K562 (cell line): ENCODE results near the gene CUTA. TPM values are rescaled to one million over a fixed set of nuclear protein-coding genes. Genes with fewer than 3 reads are reported as not detected.

Experiments used
- CBX3 ChIP-seq, 2 experiments: IDR thresholded peaks; 1 replicate in 1 of 2; 2 replicates in 1 of 2; pipeline ENCODE4 v1.6.1; 2012; ENCODE audit warnings: inconsistent platforms in 2 of 2, low read length in 2 of 2, borderline replicate concordance in 1 of 2, control low read depth in 1 of 2
- GABPB1 ChIP-seq: sonication (generic); formaldehyde crosslinking; IDR thresholded peaks from 2 replicates; pipeline ENCODE4 v1.8.0; 2022; ENCODE audit warnings: mild to moderate bottlenecking, missing genetic modification reagents
- RCOR1 ChIP-seq, 2 experiments: IDR thresholded peaks; 2 replicates each; pipeline ENCODE4 v1.6.1; 2012; ENCODE audit warnings: low read depth in 2 of 2, low read length in 2 of 2, borderline replicate concordance in 1 of 2, improper control_type of control experiment in 1 of 2
- ZKSCAN8 ChIP-seq: fragments of 200-800 bp; sonication (Bioruptor generic); IDR thresholded peaks from 2 replicates; pipeline ENCODE4 v1.6.1; 2016; ENCODE audit warnings: missing genetic modification characterization, missing compliant biosample characterization
- ZNF232 ChIP-seq: sonication (generic); formaldehyde crosslinking; IDR thresholded peaks from 2 replicates; pipeline ENCODE4 v1.8.0; 2022; ENCODE audit warnings: mild to moderate bottlenecking, missing genetic modification reagents
- polyA plus RNA-seq, 8 experiments: library from polyadenylated mRNA; depleted of rRNA in 4 of 8; stranded (reverse) in 5 of 8; unstranded in 3 of 8; fragments of >200 nt; fragmentation: Nextera tagmentation in 2 of 8; fragmentation: Illumina TruSeq in 1 of 8; extraction: Ambion mirVana in 2 of 8; extraction: Trizol in 1 of 8; gene quantifications; 2 replicates each; pipeline versions ENCODE4 v1.2.1 to v1.2.3, GENCODE V29; 2011 to 2014; ENCODE audit warnings: inconsistent platforms in 1 of 8, missing spikeins in 1 of 8
- total RNA-seq, 7 experiments: library from RNA; depleted of rRNA in 6 of 7; stranded (reverse); fragments of >200 nt in 6 of 7; fragmentation: Illumina TruSeq in 2 of 7; extraction: Trizol in 2 of 7; gene quantifications; 2 replicates each; pipeline versions ENCODE4 v1.2.1 to v1.2.3, GENCODE V29; 2011 to 2021; ENCODE audit warnings: low replicate concordance in 1 of 7
- TF ChIP-seq, protein P1 (sequence below): fragments of 450-650 bp; IDR thresholded peaks from 2 replicates; pipeline ENCODE4 v1.6.1; 2016; ENCODE audit warnings: low read depth
- TF ChIP-seq, protein P2 (sequence below), 2 experiments: fragments of 450-650 bp; conservative IDR thresholded peaks; 2 replicates each; pipeline ENCODE4 v1.6.1; 2017; ENCODE audit warnings: mild to moderate bottlenecking in 2 of 2, moderate library complexity in 2 of 2
- TF ChIP-seq, protein P3 (sequence below): sonication (generic); formaldehyde crosslinking; IDR thresholded peaks from 2 replicates; pipeline ENCODE4 v1.9.0; 2022; ENCODE audit warnings: mild to moderate bottlenecking, missing genetic modification reagents
- TF ChIP-seq, protein P4 (sequence below): sonication (generic); formaldehyde crosslinking; IDR thresholded peaks from 2 replicates; pipeline ENCODE4 v1.8.0; 2022; ENCODE audit warnings: mild to moderate bottlenecking, missing genetic modification reagents
- TF ChIP-seq, protein P5 (sequence below): IDR thresholded peaks from 2 replicates; pipeline ENCODE4 v1.6.1; 2011; ENCODE audit warnings: borderline replicate concordance, low read depth, mild to moderate bottlenecking, moderate library complexity, low read length; ENCODE audit not compliant: insufficient read depth, poor library complexity, severe bottlenecking

CUTA gene
- total and polyA plus RNA-seq, 9 of the 15 experiments (the other 6 are each of a cell fraction or from before 2014, with no cell fraction given) = 166 to 682 (median 310) TPM

DNA sequence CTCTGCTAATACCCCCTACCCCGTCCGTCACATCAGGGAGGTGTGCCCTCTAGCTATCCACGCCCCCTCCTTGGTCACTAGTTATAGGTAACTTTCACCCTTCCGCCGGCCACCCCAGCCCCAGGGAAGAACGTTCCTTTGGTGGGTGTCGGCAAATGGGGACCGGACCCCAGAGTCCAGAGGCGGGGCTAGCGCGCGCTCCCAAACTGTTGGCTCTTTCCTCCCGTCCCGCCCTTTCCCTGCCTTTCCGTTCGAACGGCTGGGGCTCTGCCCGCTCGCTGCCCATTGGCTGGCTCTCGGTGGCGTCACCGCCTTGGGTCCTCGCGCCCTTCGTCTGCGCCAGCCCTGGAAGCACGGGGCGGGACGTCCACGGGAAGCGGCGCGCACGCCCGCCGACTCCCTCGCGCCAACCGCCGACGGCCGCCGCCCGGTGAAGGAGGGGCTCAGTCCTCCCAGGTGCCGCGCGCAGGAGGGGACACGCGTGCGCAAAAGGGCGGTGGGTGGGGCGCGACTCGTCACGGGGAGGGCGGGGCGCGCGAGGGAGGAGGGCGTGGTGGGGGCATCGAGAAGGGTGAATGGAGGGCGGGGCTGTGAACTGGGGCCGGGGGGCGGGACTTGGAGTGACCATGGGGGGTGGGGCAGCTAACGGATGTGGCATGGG lies 7.7 kb downstream of the CUTA start (continued):
- TF ChIP-seq, protein P1, sequence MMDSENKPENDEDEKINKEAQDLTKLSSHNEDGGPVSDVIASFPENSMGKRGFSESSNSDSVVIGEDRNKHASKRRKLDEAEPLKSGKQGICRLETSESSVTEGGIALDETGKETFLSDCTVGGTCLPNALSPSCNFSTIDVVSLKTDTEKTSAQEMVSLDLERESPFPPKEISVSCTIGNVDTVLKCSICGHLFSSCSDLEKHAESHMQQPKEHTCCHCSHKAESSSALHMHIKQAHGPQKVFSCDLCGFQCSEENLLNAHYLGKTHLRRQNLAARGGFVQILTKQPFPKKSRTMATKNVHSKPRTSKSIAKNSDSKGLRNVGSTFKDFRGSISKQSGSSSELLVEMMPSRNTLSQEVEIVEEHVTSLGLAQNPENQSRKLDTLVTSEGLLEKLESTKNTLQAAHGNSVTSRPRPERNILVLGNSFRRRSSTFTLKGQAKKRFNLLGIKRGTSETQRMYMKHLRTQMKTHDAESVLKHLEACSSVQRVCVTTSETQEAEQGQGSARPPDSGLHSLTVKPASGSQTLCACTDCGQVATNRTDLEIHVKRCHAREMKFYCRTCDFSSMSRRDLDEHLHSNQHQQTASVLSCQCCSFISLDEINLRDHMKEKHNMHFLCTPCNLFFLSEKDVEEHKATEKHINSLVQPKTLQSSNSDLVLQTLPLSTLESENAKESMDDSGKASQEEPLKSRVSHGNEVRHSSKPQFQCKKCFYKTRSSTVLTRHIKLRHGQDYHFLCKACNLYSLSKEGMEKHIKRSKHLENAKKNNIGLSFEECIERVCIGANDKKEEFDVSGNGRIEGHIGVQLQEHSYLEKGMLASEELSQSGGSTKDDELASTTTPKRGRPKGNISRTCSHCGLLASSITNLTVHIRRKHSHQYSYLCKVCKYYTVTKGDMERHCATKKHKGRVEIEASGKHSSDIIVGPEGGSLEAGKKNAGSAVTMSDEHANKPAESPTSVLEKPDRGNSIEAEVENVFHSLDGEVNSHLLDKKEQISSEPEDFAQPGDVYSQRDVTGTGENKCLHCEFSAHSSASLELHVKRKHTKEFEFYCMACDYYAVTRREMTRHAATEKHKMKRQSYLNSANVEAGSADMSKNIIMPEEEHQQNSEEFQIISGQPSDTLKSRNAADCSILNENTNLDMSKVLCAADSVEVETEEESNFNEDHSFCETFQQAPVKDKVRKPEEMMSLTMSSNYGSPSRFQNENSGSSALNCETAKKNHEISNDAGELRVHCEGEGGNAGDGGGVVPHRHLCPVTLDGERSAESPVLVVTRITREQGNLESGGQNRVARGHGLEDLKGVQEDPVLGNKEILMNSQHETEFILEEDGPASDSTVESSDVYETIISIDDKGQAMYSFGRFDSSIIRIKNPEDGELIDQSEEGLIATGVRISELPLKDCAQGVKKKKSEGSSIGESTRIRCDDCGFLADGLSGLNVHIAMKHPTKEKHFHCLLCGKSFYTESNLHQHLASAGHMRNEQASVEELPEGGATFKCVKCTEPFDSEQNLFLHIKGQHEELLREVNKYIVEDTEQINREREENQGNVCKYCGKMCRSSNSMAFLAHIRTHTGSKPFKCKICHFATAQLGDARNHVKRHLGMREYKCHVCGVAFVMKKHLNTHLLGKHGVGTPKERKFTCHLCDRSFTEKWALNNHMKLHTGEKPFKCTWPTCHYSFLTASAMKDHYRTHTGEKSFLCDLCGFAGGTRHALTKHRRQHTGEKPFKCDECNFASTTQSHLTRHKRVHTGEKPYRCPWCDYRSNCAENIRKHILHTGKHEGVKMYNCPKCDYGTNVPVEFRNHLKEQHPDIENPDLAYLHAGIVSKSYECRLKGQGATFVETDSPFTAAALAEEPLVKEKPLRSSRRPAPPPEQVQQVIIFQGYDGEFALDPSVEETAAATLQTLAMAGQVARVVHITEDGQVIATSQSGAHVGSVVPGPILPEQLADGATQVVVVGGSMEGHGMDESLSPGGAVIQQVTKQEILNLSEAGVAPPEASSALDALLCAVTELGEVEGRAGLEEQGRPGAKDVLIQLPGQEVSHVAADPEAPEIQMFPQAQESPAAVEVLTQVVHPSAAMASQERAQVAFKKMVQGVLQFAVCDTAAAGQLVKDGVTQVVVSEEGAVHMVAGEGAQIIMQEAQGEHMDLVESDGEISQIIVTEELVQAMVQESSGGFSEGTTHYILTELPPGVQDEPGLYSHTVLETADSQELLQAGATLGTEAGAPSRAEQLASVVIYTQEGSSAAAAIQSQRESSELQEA = no peak
- TF ChIP-seq, protein P2, sequence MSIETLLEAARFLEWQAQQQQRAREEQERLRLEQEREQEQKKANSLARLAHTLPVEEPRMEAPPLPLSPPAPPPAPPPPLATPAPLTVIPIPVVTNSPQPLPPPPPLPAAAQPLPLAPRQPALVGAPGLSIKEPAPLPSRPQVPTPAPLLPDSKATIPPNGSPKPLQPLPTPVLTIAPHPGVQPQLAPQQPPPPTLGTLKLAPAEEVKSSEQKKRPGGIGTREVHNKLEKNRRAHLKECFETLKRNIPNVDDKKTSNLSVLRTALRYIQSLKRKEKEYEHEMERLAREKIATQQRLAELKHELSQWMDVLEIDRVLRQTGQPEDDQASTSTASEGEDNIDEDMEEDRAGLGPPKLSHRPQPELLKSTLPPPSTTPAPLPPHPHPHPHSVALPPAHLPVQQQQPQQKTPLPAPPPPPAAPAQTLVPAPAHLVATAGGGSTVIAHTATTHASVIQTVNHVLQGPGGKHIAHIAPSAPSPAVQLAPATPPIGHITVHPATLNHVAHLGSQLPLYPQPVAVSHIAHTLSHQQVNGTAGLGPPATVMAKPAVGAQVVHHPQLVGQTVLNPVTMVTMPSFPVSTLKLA (conservative IDR thresholded peaks at IDR 0.05) = peak; percentile 81 to 92
- TF ChIP-seq ZNF232 (CRISPR knock-in tag) (no peak), ZKSCAN8 (CRISPR knock-in tag) (no peak), RCOR1 (IDR thresholded peaks at IDR 0.05; ENCODE audit: borderline replicate concordance in 1 of 2, low read depth in 2 of 2, low read length in 2 of 2) (peak in 1 of 2 experiments; percentile 9; a peak in 1 of 4 replicates), GABPB1 (CRISPR knock-in tag) (peak; percentile 87), CBX3 (IDR thresholded peaks at IDR 0.05; ENCODE audit: borderline replicate concordance in 1 of 2, low read length in 2 of 2) (peak in 1 of 2 experiments; percentile 73; a peak in 1 of 3 replicates)
- TF ChIP-seq, protein P3, sequence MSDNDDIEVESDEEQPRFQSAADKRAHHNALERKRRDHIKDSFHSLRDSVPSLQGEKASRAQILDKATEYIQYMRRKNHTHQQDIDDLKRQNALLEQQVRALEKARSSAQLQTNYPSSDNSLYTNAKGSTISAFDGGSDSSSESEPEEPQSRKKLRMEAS (CRISPR knock-in tag) = peak; percentile 95
- TF ChIP-seq, protein P4, sequence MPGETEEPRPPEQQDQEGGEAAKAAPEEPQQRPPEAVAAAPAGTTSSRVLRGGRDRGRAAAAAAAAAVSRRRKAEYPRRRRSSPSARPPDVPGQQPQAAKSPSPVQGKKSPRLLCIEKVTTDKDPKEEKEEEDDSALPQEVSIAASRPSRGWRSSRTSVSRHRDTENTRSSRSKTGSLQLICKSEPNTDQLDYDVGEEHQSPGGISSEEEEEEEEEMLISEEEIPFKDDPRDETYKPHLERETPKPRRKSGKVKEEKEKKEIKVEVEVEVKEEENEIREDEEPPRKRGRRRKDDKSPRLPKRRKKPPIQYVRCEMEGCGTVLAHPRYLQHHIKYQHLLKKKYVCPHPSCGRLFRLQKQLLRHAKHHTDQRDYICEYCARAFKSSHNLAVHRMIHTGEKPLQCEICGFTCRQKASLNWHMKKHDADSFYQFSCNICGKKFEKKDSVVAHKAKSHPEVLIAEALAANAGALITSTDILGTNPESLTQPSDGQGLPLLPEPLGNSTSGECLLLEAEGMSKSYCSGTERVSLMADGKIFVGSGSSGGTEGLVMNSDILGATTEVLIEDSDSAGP (CRISPR knock-in tag) = no peak
- TF ChIP-seq, protein P5, sequence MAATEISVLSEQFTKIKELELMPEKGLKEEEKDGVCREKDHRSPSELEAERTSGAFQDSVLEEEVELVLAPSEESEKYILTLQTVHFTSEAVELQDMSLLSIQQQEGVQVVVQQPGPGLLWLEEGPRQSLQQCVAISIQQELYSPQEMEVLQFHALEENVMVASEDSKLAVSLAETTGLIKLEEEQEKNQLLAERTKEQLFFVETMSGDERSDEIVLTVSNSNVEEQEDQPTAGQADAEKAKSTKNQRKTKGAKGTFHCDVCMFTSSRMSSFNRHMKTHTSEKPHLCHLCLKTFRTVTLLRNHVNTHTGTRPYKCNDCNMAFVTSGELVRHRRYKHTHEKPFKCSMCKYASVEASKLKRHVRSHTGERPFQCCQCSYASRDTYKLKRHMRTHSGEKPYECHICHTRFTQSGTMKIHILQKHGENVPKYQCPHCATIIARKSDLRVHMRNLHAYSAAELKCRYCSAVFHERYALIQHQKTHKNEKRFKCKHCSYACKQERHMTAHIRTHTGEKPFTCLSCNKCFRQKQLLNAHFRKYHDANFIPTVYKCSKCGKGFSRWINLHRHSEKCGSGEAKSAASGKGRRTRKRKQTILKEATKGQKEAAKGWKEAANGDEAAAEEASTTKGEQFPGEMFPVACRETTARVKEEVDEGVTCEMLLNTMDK = no peak
